ENCODE data around the gene MRGPRG. TPM values are rescaled to one million over a fixed set of nuclear protein-coding genes. Genes with fewer than 3 reads are reported as not detected.

Gene MRGPRG
- total RNA-seq, 2 experiments from 2014 or later, result not detected

DNA sequence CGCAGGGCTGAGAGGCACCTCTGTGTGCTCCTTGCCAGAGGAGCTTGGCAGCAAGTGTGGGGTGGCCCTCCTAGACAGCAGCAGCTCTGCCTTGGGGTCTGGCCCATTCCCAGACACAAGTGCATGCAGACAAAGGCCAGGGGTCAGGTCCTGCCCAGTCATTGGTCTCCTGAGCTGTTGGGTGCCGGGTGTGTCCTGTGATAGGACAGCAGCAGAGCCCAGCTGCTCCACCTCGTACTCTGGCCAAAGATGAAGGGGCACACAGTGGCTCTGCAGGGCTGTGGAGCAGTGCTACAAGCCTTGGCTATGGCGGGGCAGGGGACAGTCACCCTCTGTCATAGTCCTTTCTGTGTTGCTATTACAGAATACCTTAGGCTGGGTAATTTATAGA lies 36.2 kb downstream of the MRGPRG start:
- POLR2A ChIA-PET, result no interaction called here
- Histone ChIP-seq H3K9me3 (ENCODE audit: low read length) (no peaks in the 10 kb centered on the region), H4K20me1 (ENCODE audit: insufficient read depth, low read length) (no peaks in the 10 kb centered on the region), H3K9me2 (ENCODE audit: insufficient read depth, low read length) (no peaks in the 10 kb centered on the region), H3K4me2 (ENCODE audit: low read length) (no peak overlapping the region), H3K79me2 (ENCODE audit: insufficient read depth, low read depth, low read length) (no peaks in the 10 kb centered on the region), H3K36me3 (ENCODE audit: insufficient read depth, low read length) (no peaks in the 10 kb centered on the region), H3K4me3 (ENCODE audit: low read depth, low read length, poor library complexity, severe bottlenecking) (no peak overlapping the region), H3K4me1 (ENCODE audit: insufficient read depth, low read length, poor library complexity, severe bottlenecking) (no peaks in the 10 kb centered on the region), H2AFZ (ENCODE audit: low read length) (no peak overlapping the region), H3K27ac (ENCODE audit: low read depth, low read length, poor library complexity, severe bottlenecking) (no peak overlapping the region)
- DNase-seq (ENCODE audit: low spot score), result no peak
- intact Hi-C loops (cut with micrococcal nuclease; ENCODE audit: unreplicated experiment), result no loop called here
- CTCF ChIA-PET (ENCODE audit: unreplicated experiment), result no interaction called here
- no TSS peak for BruUV-seq (replicated peaks)
- TF ChIP-seq EZH2phosphoT487 (IDR thresholded peaks at IDR 0.05; ENCODE audit: borderline replicate concordance, low read depth, low read length), result no peak

DNA sequence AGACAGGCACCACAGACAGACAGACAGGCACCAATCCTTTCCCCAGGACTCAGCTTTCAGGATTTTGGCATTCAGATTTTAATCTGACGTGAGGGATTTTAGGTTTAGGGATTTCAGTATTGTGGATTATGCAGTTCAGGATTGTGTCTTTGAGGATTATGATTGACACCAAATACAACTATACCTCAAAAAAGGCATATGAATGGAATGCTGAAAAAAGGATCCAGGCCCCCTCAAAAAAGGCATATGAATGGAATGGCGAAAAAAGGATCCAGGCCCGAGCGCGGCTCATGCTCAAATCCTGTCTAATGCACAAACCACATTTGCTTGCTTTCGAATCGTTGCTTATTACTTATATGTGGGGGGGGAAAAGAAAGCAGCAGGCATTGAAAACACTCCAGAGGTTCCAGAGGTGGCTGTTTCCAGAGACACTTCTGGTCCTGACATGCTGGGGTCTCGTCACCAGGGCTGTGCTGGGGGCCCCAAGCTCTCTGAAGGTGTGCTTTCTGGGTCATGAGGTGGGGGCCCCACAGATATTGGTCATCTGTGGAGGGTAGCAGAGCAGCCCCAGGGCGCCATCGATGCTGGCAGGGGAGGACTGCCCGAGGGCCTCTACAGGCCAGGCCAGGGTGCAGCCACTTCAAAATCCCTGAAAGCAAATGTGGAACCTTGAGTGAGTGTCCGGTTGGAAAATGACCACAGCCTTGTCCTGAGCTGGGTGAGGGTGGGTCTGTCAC lies 36.7 kb downstream of the MRGPRG start:
- H3K36me3 ChIP-seq (ENCODE audit: insufficient read depth, low read length), result no peaks in the 10 kb centered on the region
- peaks cover 2% of the 10 kb centered on the region; the same call in 1 of the 2 replicates for H3K9me3 ChIP-seq (ENCODE audit: low read length)
- ChIA-PET CTCF (ENCODE audit: unreplicated experiment) (no interaction called here), POLR2A (no interaction called here)
- TF ChIP-seq EZH2phosphoT487 (IDR thresholded peaks at IDR 0.05; ENCODE audit: borderline replicate concordance, low read depth, low read length), result no peak
- TF ChIP-seq, protein P1, sequence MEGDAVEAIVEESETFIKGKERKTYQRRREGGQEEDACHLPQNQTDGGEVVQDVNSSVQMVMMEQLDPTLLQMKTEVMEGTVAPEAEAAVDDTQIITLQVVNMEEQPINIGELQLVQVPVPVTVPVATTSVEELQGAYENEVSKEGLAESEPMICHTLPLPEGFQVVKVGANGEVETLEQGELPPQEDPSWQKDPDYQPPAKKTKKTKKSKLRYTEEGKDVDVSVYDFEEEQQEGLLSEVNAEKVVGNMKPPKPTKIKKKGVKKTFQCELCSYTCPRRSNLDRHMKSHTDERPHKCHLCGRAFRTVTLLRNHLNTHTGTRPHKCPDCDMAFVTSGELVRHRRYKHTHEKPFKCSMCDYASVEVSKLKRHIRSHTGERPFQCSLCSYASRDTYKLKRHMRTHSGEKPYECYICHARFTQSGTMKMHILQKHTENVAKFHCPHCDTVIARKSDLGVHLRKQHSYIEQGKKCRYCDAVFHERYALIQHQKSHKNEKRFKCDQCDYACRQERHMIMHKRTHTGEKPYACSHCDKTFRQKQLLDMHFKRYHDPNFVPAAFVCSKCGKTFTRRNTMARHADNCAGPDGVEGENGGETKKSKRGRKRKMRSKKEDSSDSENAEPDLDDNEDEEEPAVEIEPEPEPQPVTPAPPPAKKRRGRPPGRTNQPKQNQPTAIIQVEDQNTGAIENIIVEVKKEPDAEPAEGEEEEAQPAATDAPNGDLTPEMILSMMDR (conservative IDR thresholded peaks at IDR 0.05; ENCODE audit: low read length), result no peak
- no peak overlapping the region for H3K4me3 ChIP-seq (ENCODE audit: low read depth, low read length, poor library complexity, severe bottlenecking)
- no peak overlapping the region for H2AFZ ChIP-seq (ENCODE audit: low read length)
- intact Hi-C loops (cut with micrococcal nuclease; ENCODE audit: unreplicated experiment), result no loop called here
- no peaks in the 10 kb centered on the region for H3K79me2 ChIP-seq (ENCODE audit: insufficient read depth, low read depth, low read length)
- DNase-seq (ENCODE audit: low spot score), result no peak
- no peak overlapping the region for H3K27ac ChIP-seq (ENCODE audit: low read depth, low read length, poor library complexity, severe bottlenecking)
- H3K4me1 ChIP-seq (ENCODE audit: insufficient read depth, low read length, poor library complexity, severe bottlenecking), result no peaks in the 10 kb centered on the region
- BruUV-seq (replicated peaks), result no TSS peak
- no peak overlapping the region for H3K4me2 ChIP-seq (ENCODE audit: low read length)
- H3K9me2 ChIP-seq (ENCODE audit: insufficient read depth, low read length), result no peaks in the 10 kb centered on the region
- H4K20me1 ChIP-seq (ENCODE audit: insufficient read depth, low read length), result no peaks in the 10 kb centered on the region

DNA sequence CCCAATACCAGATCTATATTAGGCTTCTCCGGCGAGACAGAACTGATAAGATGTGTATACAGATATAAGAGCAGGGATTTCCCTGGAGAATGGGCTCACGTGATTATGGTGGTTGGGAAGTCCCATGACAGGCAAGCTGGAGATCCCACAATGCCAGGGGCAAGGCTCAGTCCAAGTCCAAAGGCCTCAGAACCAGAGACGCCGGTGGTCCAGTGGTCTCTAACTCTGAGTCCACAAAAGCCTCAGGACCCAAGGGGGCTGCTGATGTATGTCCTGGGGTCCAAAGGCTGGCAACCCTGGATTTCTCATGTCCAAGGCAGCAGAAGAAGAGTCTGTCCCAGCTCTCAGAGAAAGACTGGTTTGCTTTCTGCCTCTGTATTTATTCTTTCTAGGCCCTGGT lies 37.7 kb downstream of the MRGPRG start:
- Histone ChIP-seq H3K79me2 (ENCODE audit: insufficient read depth, low read depth, low read length) (no peaks in the 10 kb centered on the region), H4K20me1 (ENCODE audit: insufficient read depth, low read length) (no peaks in the 10 kb centered on the region), H3K4me2 (ENCODE audit: low read length) (no peak overlapping the region), H3K9me2 (ENCODE audit: insufficient read depth, low read length) (no peaks in the 10 kb centered on the region), H2AFZ (ENCODE audit: low read length) (no peak overlapping the region), H3K9me3 (ENCODE audit: low read length) (peaks cover 12% of the 10 kb centered on the region), H3K27ac (ENCODE audit: low read depth, low read length, poor library complexity, severe bottlenecking) (no peak overlapping the region), H3K36me3 (ENCODE audit: insufficient read depth, low read length) (no peaks in the 10 kb centered on the region), H3K4me3 (ENCODE audit: low read depth, low read length, poor library complexity, severe bottlenecking) (no peak overlapping the region), H3K4me1 (ENCODE audit: insufficient read depth, low read length, poor library complexity, severe bottlenecking) (no peaks in the 10 kb centered on the region)
- intact Hi-C loops (cut with micrococcal nuclease; ENCODE audit: unreplicated experiment), result no loop called here
- POLR2A ChIA-PET, result interaction anchor here (0.7 kb wide), 1 partner anchor 57 kb away, joined by 5 read pairs; no protein-coding TSS in a partner anchor
- TF ChIP-seq, protein P1 (conservative IDR thresholded peaks at IDR 0.05; ENCODE audit: low read length), result no peak
- TF ChIP-seq EZH2phosphoT487 (IDR thresholded peaks at IDR 0.05; ENCODE audit: borderline replicate concordance, low read depth, low read length), result no peak
- no TSS peak for BruUV-seq (replicated peaks)
- CTCF ChIA-PET (ENCODE audit: unreplicated experiment), result no interaction called here
- DNase-seq (ENCODE audit: low spot score), result no peak
